HG02763 (cell line): ENCODE measurements around the gene PPP1R13B.

ENCODE experiments used
- ATAC-seq: cut with Tn5 transposase; IDR thresholded peaks from one replicate; pipeline ENCODE4 v1.9.1; 2021; ENCODE audit warnings: mild to moderate bottlenecking, moderate library complexity; ENCODE audit not compliant: unreplicated experiment

The PPP1R13B gene

DNA sequence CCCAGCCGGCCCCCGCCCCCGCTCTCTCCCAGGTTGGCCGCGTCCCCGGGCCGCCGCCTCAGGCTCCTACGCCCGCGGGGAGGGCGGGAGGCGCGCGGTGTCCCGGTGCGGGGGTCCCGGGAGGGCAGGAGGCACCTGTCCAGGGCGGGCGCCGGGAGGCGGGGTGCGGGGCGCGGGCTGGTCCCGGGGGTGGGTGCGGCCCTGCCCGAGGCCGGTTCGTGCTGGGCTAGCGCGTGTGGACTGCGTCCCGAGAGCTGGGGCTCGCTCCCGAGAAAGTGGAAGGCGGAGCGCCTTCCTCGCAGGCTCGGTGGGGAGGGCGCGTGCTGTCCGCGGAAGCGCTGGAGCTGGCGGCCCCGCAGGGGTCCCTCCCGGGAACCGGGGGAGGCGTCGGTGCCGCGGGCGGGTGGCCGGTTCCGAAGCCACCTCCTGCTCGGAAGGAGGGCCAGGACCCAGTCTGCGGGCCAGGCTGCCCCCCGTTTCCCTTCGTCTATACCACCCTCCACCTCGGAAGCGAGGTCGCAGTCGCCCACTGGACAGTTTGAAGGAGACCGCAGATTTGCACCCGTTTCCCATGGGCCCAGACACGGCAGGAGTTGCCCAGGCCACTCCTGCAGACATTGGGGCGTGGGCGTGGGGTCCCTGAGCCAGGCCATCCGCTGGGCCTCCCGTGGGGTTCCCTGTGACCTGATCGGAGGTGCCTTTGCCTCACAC is 131.1 kb downstream of the PPP1R13B start:
- ATAC-seq: peak; percentile 2

DNA sequence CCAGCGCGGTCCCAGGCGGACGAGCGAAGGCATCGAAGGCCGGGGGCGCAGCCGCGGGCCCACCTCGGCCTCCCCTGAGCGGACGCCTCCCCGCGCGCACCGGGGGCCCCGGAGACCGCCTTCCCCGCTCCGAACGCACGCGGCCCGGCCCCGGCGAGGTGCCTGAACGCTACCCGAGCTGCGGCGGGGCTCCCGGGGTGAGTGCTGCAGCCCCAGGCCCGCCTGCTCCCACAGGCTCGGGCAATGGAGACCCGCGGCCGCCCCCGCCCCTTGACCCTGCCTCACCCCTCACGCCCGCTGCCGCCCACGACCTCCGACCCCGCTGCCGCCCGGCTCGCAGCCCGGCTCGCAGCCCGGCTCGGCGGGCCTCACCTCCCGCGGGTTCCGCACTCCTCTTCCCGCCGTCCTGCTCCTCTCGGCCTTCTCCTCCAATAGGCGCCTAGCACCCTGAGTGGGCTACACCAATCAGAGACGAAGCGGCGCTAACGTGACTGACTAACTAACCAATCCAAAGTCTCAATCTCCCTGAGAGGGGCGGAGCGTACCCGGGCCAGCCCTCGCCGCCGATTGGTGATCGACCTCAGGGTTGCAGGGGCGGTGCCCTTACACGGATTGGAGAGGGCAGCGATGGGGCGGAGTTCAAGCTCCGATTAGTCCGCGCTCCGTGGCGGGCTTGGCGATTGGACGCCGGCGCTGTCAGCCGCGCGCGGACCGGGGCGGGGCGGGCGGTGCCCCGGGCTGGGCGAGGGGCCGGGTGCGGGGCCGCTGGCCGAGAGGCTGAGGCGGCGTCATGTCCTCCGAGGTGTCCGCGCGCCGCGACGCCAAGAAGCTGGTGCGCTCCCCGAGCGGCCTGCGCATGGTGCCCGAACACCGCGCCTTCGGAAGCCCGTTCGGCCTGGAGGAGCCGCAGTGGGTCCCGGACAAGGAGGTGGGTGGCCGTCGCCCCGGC is 132.0 kb downstream of the PPP1R13B start, which contains the start of the genes XRCC3 and ZFYVE21:
Gene XRCC3 (minus strand): TSS at position 400 of the 949 bp plus-strand sequence. CDS start 4,364 bp downstream, outside the sequence.
Gene ZFYVE21 (plus strand): TSS at position 759 of the 949 bp plus-strand sequence. CDS start 32 bp downstream, at position 791.
- peak; percentile 94 for ATAC-seq

DNA sequence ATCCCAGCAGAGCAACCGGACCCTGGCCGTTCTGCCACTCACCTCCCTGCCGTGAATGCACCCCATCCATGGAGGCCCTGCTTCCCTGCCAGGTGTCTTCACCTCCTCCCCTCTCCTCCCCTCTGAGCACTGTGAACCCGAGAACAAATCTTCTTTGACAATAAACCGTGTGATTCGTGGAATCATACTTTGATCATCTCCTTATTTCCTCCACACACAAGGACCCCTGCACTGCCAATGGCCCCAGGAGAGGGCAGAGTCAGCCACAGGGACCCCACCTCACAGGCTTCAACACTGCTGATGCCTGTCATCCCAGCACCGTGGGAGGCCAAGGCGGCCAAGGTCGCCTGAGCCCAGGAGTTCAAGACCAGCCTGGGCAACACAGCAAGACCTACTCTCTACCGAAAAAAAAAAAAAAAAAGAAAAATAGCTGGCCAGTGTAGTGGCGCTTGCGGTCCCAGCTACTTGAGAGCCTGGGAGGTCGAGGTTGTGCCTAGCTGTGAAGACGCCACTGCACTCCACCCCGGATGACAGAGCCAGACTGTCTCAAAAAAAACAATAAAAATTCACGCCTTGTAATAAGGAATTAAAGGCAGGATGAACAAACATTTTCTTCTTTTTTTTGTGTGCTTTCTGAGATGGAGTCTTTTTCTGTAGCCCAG is 133.2 kb downstream of the PPP1R13B start:
- no peak for ATAC-seq

DNA sequence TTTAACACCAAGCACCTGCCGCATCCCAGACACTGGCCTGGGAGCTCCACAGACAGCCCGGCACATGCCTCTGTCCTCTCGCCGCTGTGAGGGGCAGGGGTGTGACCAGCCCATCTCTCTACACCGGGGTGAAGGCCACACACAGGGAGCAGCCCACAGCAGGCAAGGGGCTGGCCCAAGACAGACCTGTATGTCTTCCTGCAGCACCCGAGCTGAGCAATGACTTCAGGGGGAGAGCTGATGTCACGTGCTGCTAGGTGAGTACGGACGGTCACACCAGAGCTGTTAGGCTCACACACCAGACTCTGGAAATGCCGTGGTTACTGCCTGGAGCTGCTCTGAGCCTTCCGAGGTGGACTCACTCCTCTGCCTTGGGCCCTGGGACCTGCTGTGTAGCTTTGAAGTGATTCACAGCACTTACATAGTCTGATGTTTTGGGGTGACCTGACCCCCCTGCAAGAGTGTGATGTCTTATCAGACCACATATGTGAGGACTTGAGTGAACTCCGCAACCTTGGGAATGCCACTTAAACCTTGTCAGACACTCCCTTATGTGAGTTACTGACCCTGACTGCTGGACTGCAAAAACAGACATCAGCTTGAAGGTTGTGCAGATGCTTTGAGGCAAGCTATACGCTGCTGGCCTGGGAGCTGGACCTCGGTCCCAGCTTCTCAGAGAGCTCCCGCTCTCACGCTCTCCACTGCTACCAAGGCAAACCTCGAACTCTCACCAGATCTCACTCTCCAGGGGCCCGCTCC is 133.9 kb downstream of the PPP1R13B start:
- ATAC-seq: no peak

DNA sequence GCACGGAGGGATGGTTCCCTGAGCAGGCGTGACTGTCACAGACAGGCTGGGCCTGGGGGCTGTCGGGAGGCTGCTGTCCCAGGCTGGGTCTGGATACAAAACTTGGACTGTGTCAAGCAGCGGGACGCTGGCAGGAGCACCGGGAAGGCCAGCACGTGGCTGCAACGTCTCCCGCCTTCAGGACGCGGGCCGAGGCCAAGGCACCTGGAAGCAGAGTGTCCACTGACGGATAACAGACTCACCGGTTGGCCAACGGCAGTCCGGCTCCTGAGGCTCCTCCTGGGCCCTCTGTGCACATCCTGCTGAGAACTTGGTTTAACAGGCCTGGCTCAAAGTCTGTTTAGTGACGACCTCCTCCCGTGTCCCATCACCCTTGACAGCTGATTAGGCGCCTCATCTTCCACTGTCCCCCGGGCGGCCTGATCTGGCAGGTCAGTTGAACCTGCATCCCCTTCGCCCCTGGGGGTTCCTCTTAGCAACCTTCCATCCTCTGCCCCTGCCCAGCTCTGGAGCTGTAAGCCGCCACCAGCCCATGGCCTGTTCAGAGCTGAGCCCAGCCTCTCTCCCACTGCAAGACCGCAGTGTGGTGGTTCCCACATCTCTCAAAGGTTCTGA is 134.6 kb downstream of the PPP1R13B start:
- no peak for ATAC-seq

DNA sequence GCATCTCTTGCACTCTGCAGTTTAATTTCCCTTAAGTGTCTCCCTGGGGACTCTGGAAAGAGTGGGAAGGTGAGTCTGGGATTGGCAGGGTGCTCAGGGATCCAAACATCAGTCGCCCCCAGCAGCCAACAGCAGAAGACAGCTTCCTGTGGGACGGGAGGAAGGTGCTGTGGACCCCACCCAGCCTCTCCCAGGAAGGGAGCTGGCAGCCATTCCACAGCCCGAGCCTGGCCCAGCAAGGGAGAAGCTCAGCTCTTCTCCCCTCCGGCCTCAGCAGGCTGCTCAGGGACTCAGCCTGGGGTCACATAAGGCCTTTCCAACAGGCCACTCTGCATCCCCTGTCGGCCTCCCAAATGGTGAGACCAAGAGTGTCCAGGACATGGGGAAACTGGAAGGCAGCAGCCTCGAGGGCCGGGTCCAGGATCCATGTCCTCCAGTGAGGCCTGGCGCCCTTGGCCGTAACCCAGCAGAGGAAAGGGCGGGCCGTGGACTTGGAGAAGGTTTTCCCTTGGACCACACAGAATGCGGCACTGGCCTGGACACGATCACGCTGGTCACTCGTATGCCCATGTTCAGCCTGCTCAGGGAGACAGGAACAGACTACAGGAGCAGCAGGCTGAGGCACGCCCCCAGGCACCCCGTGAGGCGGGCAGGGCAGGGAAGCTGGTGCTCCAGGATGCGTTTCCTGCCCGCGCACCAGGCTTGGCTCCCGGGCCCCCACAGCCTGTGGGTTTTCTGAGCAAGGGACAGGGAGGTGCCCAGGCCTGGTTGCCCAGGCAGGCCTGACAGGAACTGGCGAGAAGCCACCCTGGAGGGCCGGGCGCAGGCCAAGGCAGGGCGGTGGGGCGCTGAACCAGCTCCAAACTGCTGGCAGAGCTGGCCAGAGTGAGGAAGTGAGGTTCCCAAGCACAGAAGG is 135.6 kb downstream of the PPP1R13B start:
- no peak for ATAC-seq

GRCh38 chr14:103710771-103711377 is 136.5 kb downstream of the PPP1R13B start:
- ATAC-seq: no peak

DNA sequence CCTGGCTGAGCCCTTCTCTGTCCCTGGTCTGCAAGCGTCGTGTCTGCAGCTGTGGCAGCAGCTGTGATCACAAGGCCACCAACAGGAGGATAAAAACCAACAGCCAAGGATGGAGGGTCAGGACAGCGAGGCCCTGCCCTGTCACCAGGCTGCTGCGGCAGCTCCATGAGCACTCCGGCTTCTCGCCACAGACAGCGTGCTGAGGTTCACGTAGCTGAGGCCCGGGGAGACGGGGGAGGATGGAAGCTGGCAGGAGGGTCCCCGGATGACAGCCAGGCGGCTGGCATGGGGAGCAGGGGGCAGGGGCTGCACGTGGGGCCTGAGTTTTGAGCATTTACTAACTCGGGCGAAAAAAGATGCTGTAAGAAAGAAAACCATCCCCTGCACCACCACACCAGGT is 137.6 kb downstream of the PPP1R13B start:
- no peak for ATAC-seq

DNA sequence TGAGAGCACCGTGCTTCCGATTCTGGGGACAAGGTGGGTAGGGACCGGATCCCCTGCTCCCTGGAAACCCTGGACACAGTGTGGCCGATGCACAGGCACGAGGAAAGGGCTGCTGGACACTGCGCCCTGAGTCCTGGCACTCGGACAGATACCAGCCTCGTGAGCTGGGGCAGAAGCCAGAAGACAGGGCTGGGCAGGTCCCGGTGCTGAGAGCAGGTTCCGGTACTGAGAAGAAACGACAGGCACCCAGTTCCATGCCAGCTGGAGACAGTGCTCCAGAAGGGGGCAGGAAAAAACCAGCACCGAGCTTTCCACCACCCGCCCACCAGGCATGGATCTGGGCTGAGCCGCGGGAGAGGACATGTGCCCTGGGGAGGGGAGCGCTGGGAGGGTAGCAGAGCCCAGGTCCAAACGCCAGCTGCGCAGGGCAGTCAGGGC is 138.6 kb downstream of the PPP1R13B start:
- no peak for ATAC-seq

DNA sequence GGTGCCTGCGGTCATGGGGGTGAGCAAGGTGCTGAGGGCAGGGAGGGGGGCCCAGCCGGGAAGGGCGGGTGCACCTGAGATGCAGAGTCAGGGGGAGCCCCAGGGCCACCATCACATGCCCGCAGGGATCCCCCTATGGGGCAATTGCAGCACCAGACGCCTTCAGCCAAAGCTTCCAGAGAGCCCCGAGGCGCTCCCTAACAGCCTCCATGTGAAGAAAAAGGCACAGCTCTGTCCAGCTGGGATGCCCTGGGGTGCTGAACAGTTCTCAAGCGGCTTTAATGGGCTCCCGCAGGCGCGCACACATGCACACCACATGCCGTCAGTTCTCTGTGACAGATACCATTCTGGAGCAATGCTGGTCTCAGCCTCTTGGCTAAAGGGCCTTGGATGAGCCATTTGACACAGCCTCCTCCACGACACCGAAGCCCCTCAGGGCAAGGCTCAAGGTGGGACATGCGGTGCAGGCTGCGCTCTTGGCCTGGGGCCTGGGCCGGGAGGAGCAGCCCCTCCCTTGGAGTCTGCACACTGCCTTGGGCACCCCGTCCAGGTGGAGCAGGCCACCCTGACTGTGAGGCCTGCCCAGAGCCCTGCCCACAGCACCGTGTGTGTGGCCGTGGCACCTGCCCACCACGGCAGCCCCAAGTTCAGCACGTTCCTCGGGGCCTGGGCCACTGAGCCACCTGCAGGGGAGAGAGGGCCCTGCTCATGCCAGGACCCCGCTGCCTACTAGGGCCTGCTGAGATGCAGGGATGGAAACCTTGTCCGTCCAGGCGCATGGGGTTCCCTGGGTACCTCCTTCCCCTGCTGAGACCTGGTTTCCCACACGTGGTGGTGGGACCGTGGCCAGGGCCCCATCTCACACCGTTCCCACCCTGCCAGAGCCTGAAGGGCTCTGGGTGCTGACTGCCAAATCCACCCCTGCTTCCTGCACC is 139.8 kb downstream of the PPP1R13B start:
- ATAC-seq: no peak

DNA sequence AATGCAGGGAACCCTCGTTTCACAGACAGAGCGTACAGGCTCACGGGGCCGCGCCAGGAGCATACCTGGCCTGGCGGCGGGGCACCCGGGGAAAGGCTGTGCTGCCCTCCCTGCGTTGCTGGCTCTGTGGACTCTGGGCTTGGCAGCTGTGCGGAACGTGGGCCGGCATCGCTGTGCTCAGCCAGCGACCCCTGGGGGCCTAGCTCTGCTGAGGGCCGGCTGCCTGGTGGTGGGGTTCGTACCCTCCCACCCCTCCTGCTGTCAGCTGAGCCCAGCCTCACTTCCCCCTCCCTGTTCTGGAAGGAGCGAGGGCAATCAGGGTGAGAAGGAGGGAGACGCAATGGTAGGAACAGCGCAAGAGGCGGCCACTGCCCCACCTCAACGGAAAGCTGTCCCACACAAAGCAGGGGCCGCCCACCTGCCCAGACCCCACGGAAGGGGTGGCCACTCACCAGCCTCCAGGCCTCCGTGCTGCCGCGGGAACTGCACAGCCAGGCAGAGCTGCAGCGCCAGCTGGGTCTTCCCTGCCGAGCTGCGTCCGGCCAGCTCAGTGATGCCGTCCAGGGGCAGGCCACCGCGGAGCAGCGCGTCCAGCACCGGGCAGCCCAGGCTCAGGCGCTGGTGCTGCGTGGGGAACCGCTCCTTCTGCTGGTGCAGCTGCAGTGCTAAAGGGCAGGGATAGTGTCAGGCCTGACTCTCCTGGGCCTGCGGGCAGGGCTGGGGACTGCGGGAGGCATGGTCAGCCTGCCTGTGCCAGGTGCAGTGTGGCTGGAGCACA is 140.6 kb downstream of the PPP1R13B start:
- no peak for ATAC-seq

DNA sequence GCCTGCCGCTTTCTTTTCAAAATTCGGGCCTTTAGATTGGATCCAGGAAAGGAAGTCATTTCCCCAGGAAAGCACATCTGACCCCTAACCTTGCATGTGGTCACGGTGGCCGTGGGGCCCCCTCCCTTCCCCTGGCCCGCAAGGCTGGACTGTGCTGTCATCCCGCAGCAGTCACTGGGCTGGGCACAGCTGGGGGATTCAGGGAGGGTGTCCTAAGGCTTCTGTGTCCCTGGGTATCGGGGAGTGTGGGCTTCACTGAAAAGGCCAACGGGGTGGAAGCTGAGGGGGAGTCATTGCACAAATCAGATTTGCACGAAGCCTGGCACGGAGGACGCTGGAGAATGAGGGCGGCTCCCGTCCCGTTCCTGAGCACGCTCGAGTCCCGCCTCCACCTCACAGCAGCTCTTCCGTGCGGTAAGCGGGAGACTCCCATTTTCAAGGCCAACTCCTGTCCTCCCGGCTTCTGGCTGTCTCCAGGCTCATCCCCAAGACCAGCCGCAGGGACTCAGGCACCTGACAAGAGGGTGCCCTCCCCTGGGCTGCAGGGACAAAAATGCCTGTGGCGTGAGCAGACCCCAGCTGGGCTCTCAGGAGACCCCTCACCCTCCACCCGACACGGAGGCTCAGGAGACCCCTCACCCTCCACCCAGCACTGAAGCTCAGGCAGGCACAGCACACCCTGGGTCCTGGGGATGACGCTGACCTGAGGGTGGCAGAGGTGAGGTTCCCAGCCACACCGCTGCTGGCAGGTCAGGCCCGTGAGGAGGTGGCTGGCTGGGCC is 141.7 kb downstream of the PPP1R13B start:
- ATAC-seq: no peak

DNA sequence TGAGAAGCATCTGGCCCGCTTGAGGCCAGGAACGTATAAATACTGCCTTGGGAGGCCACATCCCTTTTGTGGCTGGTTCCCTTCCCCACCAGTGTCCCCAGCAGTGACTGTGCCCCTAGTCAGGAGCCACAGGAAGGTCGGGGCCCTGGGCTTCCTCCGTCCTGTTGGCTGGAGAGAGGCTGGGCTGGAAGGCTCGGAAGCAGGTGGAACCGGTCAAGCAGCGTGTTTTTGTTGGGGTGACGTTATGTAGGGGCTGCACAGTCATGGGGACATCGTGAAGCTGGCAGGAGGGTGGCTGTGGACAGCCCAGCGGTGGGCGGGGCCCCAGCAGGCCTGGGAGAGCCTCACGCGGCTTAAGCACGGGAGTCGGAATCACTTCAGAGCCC is 142.3 kb downstream of the PPP1R13B start:
- ATAC-seq: no peak

- ATAC-seq: no peak
These were observed 142.7 kb downstream of the PPP1R13B start for GRCh38 chr14:103704708-103705107.

- no peak for ATAC-seq
These were observed 143.7 kb downstream of the PPP1R13B start for GRCh38 chr14:103703433-103704385.
